Measurements from ENCODE around the gene OR1I1.

DNA sequence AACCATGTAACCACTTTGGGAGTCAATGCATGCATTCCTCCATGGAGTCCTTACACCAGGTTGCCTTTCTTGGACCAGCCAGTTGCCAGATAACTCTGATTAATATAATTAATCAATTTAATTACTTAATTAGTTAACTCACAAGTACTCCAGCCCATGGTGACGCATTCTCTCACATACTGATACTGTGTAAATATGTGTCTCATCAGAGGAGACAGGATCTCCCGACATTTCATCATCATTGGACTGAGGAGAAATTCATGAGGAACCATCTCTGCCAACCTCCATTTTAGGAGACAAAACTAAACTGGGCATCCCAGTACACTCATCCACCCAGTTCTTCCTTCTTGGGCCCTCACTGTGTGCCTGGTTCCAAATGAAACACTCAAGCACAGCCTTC is 39.2 kb upstream of the OR1I1 start:
- TF ChIP-seq, protein P1, sequence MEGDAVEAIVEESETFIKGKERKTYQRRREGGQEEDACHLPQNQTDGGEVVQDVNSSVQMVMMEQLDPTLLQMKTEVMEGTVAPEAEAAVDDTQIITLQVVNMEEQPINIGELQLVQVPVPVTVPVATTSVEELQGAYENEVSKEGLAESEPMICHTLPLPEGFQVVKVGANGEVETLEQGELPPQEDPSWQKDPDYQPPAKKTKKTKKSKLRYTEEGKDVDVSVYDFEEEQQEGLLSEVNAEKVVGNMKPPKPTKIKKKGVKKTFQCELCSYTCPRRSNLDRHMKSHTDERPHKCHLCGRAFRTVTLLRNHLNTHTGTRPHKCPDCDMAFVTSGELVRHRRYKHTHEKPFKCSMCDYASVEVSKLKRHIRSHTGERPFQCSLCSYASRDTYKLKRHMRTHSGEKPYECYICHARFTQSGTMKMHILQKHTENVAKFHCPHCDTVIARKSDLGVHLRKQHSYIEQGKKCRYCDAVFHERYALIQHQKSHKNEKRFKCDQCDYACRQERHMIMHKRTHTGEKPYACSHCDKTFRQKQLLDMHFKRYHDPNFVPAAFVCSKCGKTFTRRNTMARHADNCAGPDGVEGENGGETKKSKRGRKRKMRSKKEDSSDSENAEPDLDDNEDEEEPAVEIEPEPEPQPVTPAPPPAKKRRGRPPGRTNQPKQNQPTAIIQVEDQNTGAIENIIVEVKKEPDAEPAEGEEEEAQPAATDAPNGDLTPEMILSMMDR (IDR thresholded peaks at IDR 0.05; ENCODE audit: poor library complexity): no peak
- TF ChIP-seq EZH2 (IDR thresholded peaks at IDR 0.05; ENCODE audit: borderline replicate concordance): no peak

Measured in hepatocyte (in vitro differentiated cells).